Spinal cord (tissue), 10 donors: ENCODE results near the gene CCDC51. TPM values are rescaled to one million over a fixed set of nuclear protein-coding genes. Genes with fewer than 3 reads are reported as not detected.
A peak's percentile ranks its signal among the peaks of the same experiment; 100 is the strongest.

Source experiments
- DNase-seq, 6 donors: peaks; one replicate each; pipeline versions ENCODE4 v3.0.0 to v3.0.0-alpha.2; 2013 to 2015; ENCODE audit warnings: low spot score in 6 of 6, low read depth in 4 of 6
- H3K27ac ChIP-seq: one replicate; pipeline ENCODE4 v1.5.1; 2013; ENCODE audit warnings: low read depth, low read length, control low read depth
- H3K27me3 ChIP-seq: one replicate; pipeline ENCODE4 v1.6.1; 2013; ENCODE audit warnings: low read length; ENCODE audit not compliant: control insufficient read depth, insufficient read depth
- H3K36me3 ChIP-seq: one replicate; pipeline ENCODE4 v1.6.1; 2013; ENCODE audit warnings: low read length; ENCODE audit not compliant: control insufficient read depth, insufficient read depth
- H3K4me1 ChIP-seq: one replicate; pipeline ENCODE4 v1.6.1; 2013; ENCODE audit warnings: low read length; ENCODE audit not compliant: control insufficient read depth, insufficient read depth
- H3K4me3 ChIP-seq: one replicate; pipeline ENCODE4 v1.5.1; 2013; ENCODE audit warnings: low read depth, low read length, control low read depth
- H3K9me3 ChIP-seq: one replicate; pipeline ENCODE4 v1.6.1; 2013; ENCODE audit warnings: low read length; ENCODE audit not compliant: control insufficient read depth, insufficient read depth
- WGBS: methylation state at CpG from one replicate; pipeline ENCODE4 v1.1.5; 2013; ENCODE audit warnings: missing lambda C conversion rate; ENCODE audit not compliant: insufficient coverage; 5-methylcytosine and 5-hydroxymethylcytosine counted together
- polyA plus RNA-seq, 2 donors: library from polyadenylated mRNA; unstranded; fragments of 120-200 nt; gene quantifications; one replicate each; pipeline ENCODE4 v1.2.1, GENCODE V29; 2013; ENCODE audit not compliant: insufficient read length in 2 of 2
- total RNA-seq, 2 donors: library from RNA; depleted of rRNA in 1 of 2; stranded (reverse); fragments of 120-200 nt in 1 of 2; fragments of >200 nt in 1 of 2; gene quantifications; one replicate each; pipeline versions ENCODE4 v1.2.3 to v1.2.4, GENCODE V29; 2013 to 2014
- donor health status: healthy.

Gene CCDC51
- total and polyA plus RNA-seq, 4 donors, result 10.9 to 24.6 (median 19.0) TPM

GRCh38 chr3:48429960-48430707, 9.8 kb downstream of the CCDC51 start, which contains the start of gene PLXNB1:
TSS of gene PLXNB1 (minus strand) at chr3:48430086. CDS start at chr3:48424611, 5,475 bp downstream.
- no peaks in the 10 kb centered on the region for H3K27me3 ChIP-seq
- peak within 1 kb of the TSS; percentile 78 for H3K27ac ChIP-seq
- peaks cover 40% of the 10 kb centered on the region for H3K36me3 ChIP-seq
- no peaks in the 10 kb centered on the region for H3K9me3 ChIP-seq
- 10% methylated on average over 14 of the region's 15 CpGs for WGBS
- peak within 1 kb of the TSS; percentile 54 for H3K4me3 ChIP-seq
- H3K4me1 ChIP-seq, result peaks cover 45% of the 10 kb centered on the region
- DNase-seq, result peak in 2 of 6 donors; percentile 67 to 75

- H3K4me1 ChIP-seq, result peaks cover 52% of the 10 kb centered on the region
- DNase-seq, result peak in 2 of 6 donors; percentile 80 to 81
- peak overlapping the region; percentile 54 for H3K4me3 ChIP-seq
- peaks cover 41% of the 10 kb centered on the region for H3K36me3 ChIP-seq
- H3K27me3 ChIP-seq, result no peaks in the 10 kb centered on the region
- WGBS, result under 1% methylated on average over 86 of the region's 86 CpGs
- H3K9me3 ChIP-seq, result no peaks in the 10 kb centered on the region
- peak overlapping the region; percentile 78 for H3K27ac ChIP-seq
These were observed 10.5 kb downstream of the CCDC51 start for GRCh38 chr3:48429317-48429959.

GRCh38 chr3:48428572-48429316, 11.2 kb downstream of the CCDC51 start:
- peak overlapping the region; percentile 78 for H3K27ac ChIP-seq
- 0% methylated on average over 52 of the region's 60 CpGs for WGBS
- peaks cover 59% of the 10 kb centered on the region for H3K4me1 ChIP-seq

GRCh38 chr3:48428088-48428571, 11.8 kb downstream of the CCDC51 start:
- Histone ChIP-seq H3K27me3 (no peaks in the 10 kb centered on the region), H3K4me1 (peaks cover 65% of the 10 kb centered on the region), H3K9me3 (no peaks in the 10 kb centered on the region), H3K36me3 (peaks cover 45% of the 10 kb centered on the region), H3K27ac (peak overlapping the region; percentile 78), H3K4me3 (peak overlapping the region; percentile 49)
- DNase-seq, result peak in 1 of 6 donors; percentile 44
- 17% methylated on average over 7 of the region's 7 CpGs for WGBS

More at GRCh38 chr3:48428572-48429316, 11.2 kb downstream of the CCDC51 start:
- Histone ChIP-seq H3K9me3 (no peaks in the 10 kb centered on the region), H3K4me3 (peak overlapping the region; percentile 49), H3K36me3 (peaks cover 45% of the 10 kb centered on the region), H3K27me3 (no peaks in the 10 kb centered on the region)
- peak in 2 of 6 donors; percentile 91 for DNase-seq

GRCh38 chr3:48427630-48427962, 12.3 kb downstream of the CCDC51 start:
- WGBS, result 43% methylated on average over 9 of the region's 9 CpGs
- H3K36me3 ChIP-seq, result peaks cover 45% of the 10 kb centered on the region
- no peaks in the 10 kb centered on the region for H3K9me3 ChIP-seq
- peaks cover 70% of the 10 kb centered on the region for H3K4me1 ChIP-seq
- H3K27me3 ChIP-seq, result no peaks in the 10 kb centered on the region
- peak in 2 of 6 donors; percentile 29 to 40 for DNase-seq
- H3K4me3 ChIP-seq, result no peak overlapping the region
- H3K27ac ChIP-seq, result peak overlapping the region; percentile 78

- H3K9me3 ChIP-seq, result no peaks in the 10 kb centered on the region
- 31% methylated on average over 4 of the region's 8 CpGs for WGBS
- no peaks in the 10 kb centered on the region for H3K27me3 ChIP-seq
- H3K4me3 ChIP-seq, result peak overlapping the region; percentile 3
- H3K4me1 ChIP-seq, result peaks cover 71% of the 10 kb centered on the region
- DNase-seq, result no peak
- peak overlapping the region; percentile 78 for H3K27ac ChIP-seq
- H3K36me3 ChIP-seq, result peaks cover 47% of the 10 kb centered on the region
These were observed 12.8 kb downstream of the CCDC51 start for GRCh38 chr3:48426944-48427629.

GRCh38 chr3:48426401-48426909, 13.5 kb downstream of the CCDC51 start:
- Histone ChIP-seq H3K27ac (peak overlapping the region; percentile 78), H3K36me3 (peaks cover 47% of the 10 kb centered on the region), H3K9me3 (no peaks in the 10 kb centered on the region), H3K27me3 (no peaks in the 10 kb centered on the region), H3K4me3 (peak overlapping the region; percentile 3), H3K4me1 (peaks cover 71% of the 10 kb centered on the region)
- DNase-seq, result peak in 2 of 6 donors; percentile 55 to 86
- 27% methylated on average over 11 of the region's 11 CpGs for WGBS

- Histone ChIP-seq H3K27ac (peak overlapping the region; percentile 78), H3K4me3 (peak overlapping the region; percentile 4), H3K4me1 (peaks cover 68% of the 10 kb centered on the region), H3K27me3 (no peaks in the 10 kb centered on the region), H3K9me3 (no peaks in the 10 kb centered on the region), H3K36me3 (peaks cover 52% of the 10 kb centered on the region)
- WGBS, result 24% methylated on average over 12 of the region's 13 CpGs
- DNase-seq, result peak in 2 of 6 donors; percentile 54 to 80
These were observed 14.6 kb downstream of the CCDC51 start for GRCh38 chr3:48425281-48425812.
